22Rv1 (cell line): Measurements from ENCODE around the gene TRIM17.

Source experiments
- ZFX ChIP-seq: fragments of 450-650 bp; IDR thresholded peaks from 2 replicates; pipeline ENCODE4 v1.6.1; 2017; ENCODE audit warnings: antibody characterized with exemption, borderline replicate concordance
- TF ChIP-seq, protein P1 (sequence below): fragments of 450-650 bp; IDR thresholded peaks from 2 replicates; pipeline ENCODE4 v1.5.1; 2017; ENCODE audit warnings: mild to moderate bottlenecking

DNA sequence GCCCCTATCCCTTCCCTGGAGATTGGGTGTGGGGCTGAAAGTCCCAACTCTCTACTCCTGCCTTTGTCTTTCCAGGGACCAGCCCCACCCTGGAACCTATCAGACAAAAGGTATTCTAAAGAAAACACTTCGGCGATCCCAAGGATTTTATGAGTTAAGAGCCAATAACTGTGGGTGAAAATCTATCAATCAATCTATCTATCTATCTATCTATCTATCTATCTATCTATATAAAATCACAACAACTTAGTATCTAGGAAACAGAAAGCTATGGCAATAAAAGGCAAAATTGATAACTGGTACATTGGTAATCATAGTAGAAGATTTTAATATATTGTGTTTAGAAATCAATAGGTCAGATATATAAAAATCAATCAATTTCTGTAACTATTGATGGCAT is 32.9 kb downstream of the TRIM17 start:
- TF ChIP-seq, protein P1, sequence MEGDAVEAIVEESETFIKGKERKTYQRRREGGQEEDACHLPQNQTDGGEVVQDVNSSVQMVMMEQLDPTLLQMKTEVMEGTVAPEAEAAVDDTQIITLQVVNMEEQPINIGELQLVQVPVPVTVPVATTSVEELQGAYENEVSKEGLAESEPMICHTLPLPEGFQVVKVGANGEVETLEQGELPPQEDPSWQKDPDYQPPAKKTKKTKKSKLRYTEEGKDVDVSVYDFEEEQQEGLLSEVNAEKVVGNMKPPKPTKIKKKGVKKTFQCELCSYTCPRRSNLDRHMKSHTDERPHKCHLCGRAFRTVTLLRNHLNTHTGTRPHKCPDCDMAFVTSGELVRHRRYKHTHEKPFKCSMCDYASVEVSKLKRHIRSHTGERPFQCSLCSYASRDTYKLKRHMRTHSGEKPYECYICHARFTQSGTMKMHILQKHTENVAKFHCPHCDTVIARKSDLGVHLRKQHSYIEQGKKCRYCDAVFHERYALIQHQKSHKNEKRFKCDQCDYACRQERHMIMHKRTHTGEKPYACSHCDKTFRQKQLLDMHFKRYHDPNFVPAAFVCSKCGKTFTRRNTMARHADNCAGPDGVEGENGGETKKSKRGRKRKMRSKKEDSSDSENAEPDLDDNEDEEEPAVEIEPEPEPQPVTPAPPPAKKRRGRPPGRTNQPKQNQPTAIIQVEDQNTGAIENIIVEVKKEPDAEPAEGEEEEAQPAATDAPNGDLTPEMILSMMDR = no peak
- no peak for TF ChIP-seq ZFX
